Peyer's patch (tissue), 4 donors: ENCODE data around the gene IGDCC3.

Experiments used
- CTCF ChIP-seq, 6 experiments: fragments of 450-650 bp in 4 of 6; fragments of 200-600 bp in 2 of 6; sonication (generic) in 1 of 6; IDR thresholded peaks; one replicate each; pipeline ENCODE4 v1.5.1; 2017 to 2019; ENCODE audit warnings: antibody characterized with exemption in 6 of 6, mild to moderate bottlenecking in 3 of 6, moderate library complexity in 1 of 6
- POLR2A ChIP-seq, 2 donors: fragments of 450-650 bp; IDR thresholded peaks; one replicate each; pipeline ENCODE4 v1.5.1; 2017; ENCODE audit warnings: antibody characterized with exemption in 2 of 2, mild to moderate bottlenecking in 2 of 2, moderate library complexity in 2 of 2

- TF ChIP-seq CTCF (IDR thresholded peaks at IDR 0.05) = no peak
- TF ChIP-seq POLR2A (IDR thresholded peaks at IDR 0.05) = no peak
Observed at GRCh38 chr15:65360506-65360905, 17.3 kb downstream of the IGDCC3 start.
